HuH-7 (cell line): ENCODE data around the gene HES3.

ENCODE experiments used
- DNase-seq: peaks from one replicate; pipeline ENCODE4 v3.0.0; 2011; ENCODE audit warnings: low spot score

Gene HES3

GRCh38 chr1:6245869-6246496, 2.0 kb downstream of the HES3 start:
- DNase-seq, result peak; percentile 62

- DNase-seq, result peak; percentile 96
Measured at GRCh38 chr1:6246497-6247467, 2.8 kb downstream of the HES3 start.

GRCh38 chr1:6247651-6248050, 3.7 kb downstream of the HES3 start:
- no peak for DNase-seq

- DNase-seq, result no peak
Measured at GRCh38 chr1:6248161-6248776, 4.3 kb downstream of the HES3 start.

- no peak for DNase-seq
Measured at GRCh38 chr1:6248932-6249738, 5.2 kb downstream of the HES3 start.

GRCh38 chr1:6249739-6250689, 6.0 kb downstream of the HES3 start:
- DNase-seq, result no peak

GRCh38 chr1:6251233-6251632, 7.3 kb downstream of the HES3 start:
- DNase-seq, result no peak

GRCh38 chr1:6251681-6252373, 7.8 kb downstream of the HES3 start:
- DNase-seq, result no peak

- DNase-seq, result no peak
Measured at GRCh38 chr1:6252374-6252710, 8.4 kb downstream of the HES3 start.

GRCh38 chr1:6253380-6253779, 9.4 kb downstream of the HES3 start:
- DNase-seq, result no peak

- no peak for DNase-seq
Measured at GRCh38 chr1:6254691-6255090, 10.7 kb downstream of the HES3 start.

GRCh38 chr1:6256645-6257044, 12.7 kb downstream of the HES3 start:
- no peak for DNase-seq

- no peak for DNase-seq
Measured at GRCh38 chr1:6257541-6258069, 13.6 kb downstream of the HES3 start.

- no peak for DNase-seq
Measured at GRCh38 chr1:6258675-6259074, 14.7 kb downstream of the HES3 start.

- DNase-seq, result peak; percentile 92
Measured at GRCh38 chr1:6259491-6260362, 15.7 kb downstream of the HES3 start.

GRCh38 chr1:6260433-6260934, 16.5 kb downstream of the HES3 start:
- DNase-seq, result no peak

- DNase-seq, result peak; percentile 62
Measured at GRCh38 chr1:6260961-6261614, 17.1 kb downstream of the HES3 start, which contains the start of gene GPR153. GPR153 (minus strand) TSS chr1:6261098; CDS start chr1:6254905, 6,193 bp downstream.

- DNase-seq, result no peak
Measured at GRCh38 chr1:6261615-6261995, 17.6 kb downstream of the HES3 start.
